RWPE2 (cell line): Measurements from ENCODE around the gene MTPN.

ENCODE experiments used
- ATAC-seq: fragments of 200-7000 bp; cut with Tn5 transposase; 3 replicates; pipeline ENCODE4 v1.9.1; 2021; ENCODE audit warnings: low read depth
- DNase-seq: peaks from one replicate; pipeline ENCODE4 v3.0.0-alpha.2; 2020; ENCODE audit warnings: low spot score
- H3K27ac ChIP-seq: fragments of 450-650 bp; 2 replicates; pipeline ENCODE4 v1.5.1; 2017; ENCODE audit warnings: mild to moderate bottlenecking; ENCODE audit not compliant: poor library complexity, severe bottlenecking
- H3K27me3 ChIP-seq: fragments of 250-450 bp; sonication (Bioruptor Pico); 2 replicates; pipeline ENCODE4 v1.5.1; 2021; ENCODE audit warnings: mild to moderate bottlenecking, moderate library complexity; ENCODE audit not compliant: insufficient read depth, poor library complexity, severe bottlenecking
- H3K36me3 ChIP-seq: fragments of 250-450 bp; sonication (Bioruptor Pico); 2 replicates; pipeline ENCODE4 v1.5.1; 2020; ENCODE audit warnings: low read depth, mild to moderate bottlenecking, moderate library complexity
- H3K4me1 ChIP-seq: fragments of 250-450 bp; sonication (Bioruptor Pico); 2 replicates; pipeline ENCODE4 v1.5.1; 2021; ENCODE audit warnings: mild to moderate bottlenecking, moderate library complexity; ENCODE audit not compliant: insufficient read depth, poor library complexity, severe bottlenecking
- H3K4me3 ChIP-seq: fragments of 250-450 bp; sonication (Bioruptor Pico); 2 replicates; pipeline ENCODE4 v1.5.1; 2021; ENCODE audit warnings: mild to moderate bottlenecking, moderate library complexity; ENCODE audit not compliant: severe bottlenecking
- H3K9me3 ChIP-seq: fragments of 250-450 bp; sonication (Bioruptor Pico); 2 replicates; pipeline ENCODE4 v1.5.1; 2021; ENCODE audit warnings: mild to moderate bottlenecking, moderate library complexity; ENCODE audit not compliant: severe bottlenecking
- CTCF ChIP-seq: fragments of 450-650 bp; IDR thresholded peaks from one replicate; pipeline ENCODE4 v1.5.1; 2017; ENCODE audit warnings: mild to moderate bottlenecking, moderate library complexity; ENCODE audit not compliant: poor library complexity, severe bottlenecking

MTPN gene

GRCh38 chr7:136009488-136010079 is 32.4 kb upstream of the MTPN start:
- Histone ChIP-seq H3K9me3 (no peaks in the 10 kb centered on the region), H3K4me3 (no peak overlapping the region), H3K4me1 (peaks cover 8% of the 10 kb centered on the region), H3K27me3 (no peaks in the 10 kb centered on the region), H3K27ac (no peak overlapping the region), H3K36me3 (no peaks in the 10 kb centered on the region)
- DNase-seq: no peak
- TF ChIP-seq CTCF: peak; percentile 87
- ATAC-seq: no peak

GRCh38 chr7:136006208-136006607 is 29.0 kb upstream of the MTPN start:
- ATAC-seq (no peak), DNase-seq (no peak)
- no peaks in the 10 kb centered on the region for H3K27me3 ChIP-seq
- peaks cover 2% of the 10 kb centered on the region for H3K9me3 ChIP-seq
- H3K36me3 ChIP-seq: no peaks in the 10 kb centered on the region
- no peak overlapping the region for H3K27ac ChIP-seq
- no peak for TF ChIP-seq CTCF
- H3K4me3 ChIP-seq: no peak overlapping the region
- peaks cover 8% of the 10 kb centered on the region for H3K4me1 ChIP-seq

DNA sequence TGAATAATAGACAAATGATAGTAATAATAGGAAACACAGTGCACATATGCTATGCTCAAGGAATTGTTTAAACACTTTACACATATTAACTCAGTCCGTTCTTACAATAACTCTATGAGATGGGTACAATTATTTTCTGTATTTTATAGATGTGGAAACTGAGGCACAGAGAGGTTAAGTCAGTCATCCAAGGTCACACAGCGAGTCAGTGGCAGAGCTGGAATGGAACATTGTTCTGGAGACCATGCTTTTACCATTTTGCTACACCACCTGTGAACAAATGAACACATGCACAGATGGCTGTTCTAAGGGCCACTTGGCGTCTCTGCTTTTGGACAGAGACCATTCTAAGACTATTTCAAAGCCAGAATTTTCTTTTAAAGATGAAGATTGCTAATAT is 26.9 kb upstream of the MTPN start:
- Histone ChIP-seq H3K27ac (no peak overlapping the region), H3K4me1 (peaks cover 2% of the 10 kb centered on the region), H3K9me3 (peaks cover 2% of the 10 kb centered on the region), H3K4me3 (no peak overlapping the region), H3K27me3 (no peaks in the 10 kb centered on the region), H3K36me3 (no peaks in the 10 kb centered on the region)
- no peak for ATAC-seq
- TF ChIP-seq CTCF: no peak
- DNase-seq: no peak

DNA sequence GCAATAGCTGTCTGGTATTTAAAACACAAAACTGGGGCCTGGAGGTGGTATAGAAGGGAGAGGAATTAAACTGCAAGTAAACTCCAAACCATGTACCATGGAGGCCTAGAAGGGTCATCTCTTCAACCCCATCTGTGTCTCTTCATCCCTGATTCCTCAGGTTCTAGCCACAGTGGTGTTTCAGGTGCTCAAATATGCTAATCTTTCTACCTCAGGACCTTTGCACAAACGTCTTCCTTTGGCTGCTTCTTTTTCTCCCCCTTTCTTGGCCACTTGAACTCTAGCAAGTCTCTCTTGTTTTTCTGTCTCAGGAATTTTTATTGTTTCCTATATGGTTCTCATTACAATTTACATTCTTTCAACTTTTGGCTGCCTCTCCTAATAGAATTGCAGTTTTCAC is 25.6 kb upstream of the MTPN start:
- ATAC-seq (no peak), DNase-seq (no peak)
- Histone ChIP-seq H3K27ac (no peak overlapping the region), H3K36me3 (no peaks in the 10 kb centered on the region), H3K4me1 (no peaks in the 10 kb centered on the region), H3K9me3 (peaks cover 2% of the 10 kb centered on the region), H3K27me3 (no peaks in the 10 kb centered on the region), H3K4me3 (no peak overlapping the region)
- TF ChIP-seq CTCF: no peak

- Histone ChIP-seq H3K4me3 (no peak overlapping the region), H3K9me3 (peaks cover 2% of the 10 kb centered on the region), H3K27ac (no peak overlapping the region), H3K27me3 (no peaks in the 10 kb centered on the region), H3K4me1 (peaks cover 3% of the 10 kb centered on the region), H3K36me3 (no peaks in the 10 kb centered on the region)
- no peak for DNase-seq
- no peak for TF ChIP-seq CTCF
- no peak for ATAC-seq
Observed at GRCh38 chr7:136000288-136000913, 23.2 kb upstream of the MTPN start.
